HuH-7.5 (cell line): ENCODE data around the gene KLHL2.
"Not testable (repeated sequence)": the region's sequence is repeated elsewhere in the genome, so short reads cannot be mapped to it uniquely, and the experiment has no call there.

Experiments
- DNase-seq: peaks from one replicate; pipeline ENCODE4 v3.0.0; 2011; ENCODE audit warnings: low spot score

KLHL2 gene

DNA sequence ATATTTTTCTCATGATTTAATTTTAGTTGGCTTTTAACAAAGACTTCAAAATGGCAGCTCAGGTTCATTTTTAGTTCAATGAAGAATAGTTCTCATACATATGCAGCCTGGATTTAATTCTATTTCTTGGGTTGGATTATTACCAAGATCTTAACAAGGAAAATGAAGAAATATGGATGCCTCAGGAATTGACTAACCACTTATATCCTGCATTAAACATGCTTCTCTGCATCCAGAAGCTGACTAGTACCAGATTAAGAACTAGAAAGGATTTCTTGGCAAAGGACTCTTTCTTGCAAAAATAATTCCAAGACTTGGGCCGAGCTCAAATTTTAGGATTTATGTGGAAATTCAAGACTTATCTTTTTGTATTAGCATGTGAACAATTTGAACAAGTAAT is 5.6 kb upstream of the KLHL2 start:
- DNase-seq = no peak

DNA sequence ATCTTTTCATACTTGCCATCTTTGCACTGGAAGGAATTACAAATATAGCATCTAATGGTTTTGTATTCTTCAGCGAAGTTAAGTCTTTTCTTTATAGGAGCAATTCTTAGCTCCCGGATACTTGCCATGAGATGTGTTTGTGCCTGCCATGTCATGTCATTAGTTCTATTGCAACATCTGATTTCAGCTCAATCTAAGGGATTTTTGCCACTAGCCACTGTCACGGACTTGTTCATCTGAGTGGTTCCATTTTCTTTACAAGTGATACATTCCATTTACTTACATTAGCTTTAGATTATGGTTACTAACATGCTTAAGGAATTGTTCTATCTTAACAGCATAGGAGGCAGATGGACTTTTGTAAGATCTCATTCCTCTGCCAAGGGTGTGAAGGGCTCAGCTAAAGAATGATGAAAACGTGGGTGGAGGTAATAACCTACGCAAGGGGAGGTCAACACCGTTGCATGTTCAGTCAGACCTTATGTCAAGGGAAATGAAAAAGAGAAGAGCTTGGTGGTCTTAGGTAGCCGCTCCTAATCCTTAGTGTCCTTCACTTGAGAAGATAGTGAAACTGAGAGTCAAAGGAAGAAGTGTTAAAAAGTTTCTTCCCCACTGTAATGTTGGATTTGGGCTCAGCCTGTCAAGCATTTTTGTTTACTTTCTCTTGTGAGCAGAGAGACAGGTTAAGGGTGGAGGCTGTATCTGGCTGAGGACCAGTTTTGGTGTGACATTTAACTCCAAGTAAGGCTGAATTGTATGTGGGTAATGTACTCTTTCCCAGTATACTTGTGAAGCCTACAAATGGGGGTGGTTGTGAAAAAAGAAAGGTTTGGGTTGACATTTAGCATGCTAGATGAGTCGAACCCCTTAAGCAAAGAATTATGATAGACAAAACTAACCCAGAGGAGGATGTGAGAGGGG is 3.6 kb upstream of the KLHL2 start:
- DNase-seq = no peak

DNA sequence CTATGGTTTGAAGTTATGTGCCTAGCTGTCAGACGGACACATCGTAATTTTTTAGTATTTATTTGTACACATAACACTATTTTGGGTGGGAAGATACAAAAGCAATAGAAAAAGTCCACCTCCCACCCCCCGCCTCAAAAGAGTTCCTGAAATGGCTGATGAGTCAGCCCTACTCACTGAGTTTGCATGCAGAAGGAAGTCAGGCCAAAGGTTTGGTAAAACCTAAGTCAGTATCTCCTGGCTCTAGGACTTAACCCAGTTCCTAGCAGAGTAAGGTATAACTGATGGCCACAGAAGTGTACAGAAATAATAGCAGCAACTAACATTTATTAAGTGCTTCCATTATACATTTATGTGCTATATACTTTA is 2.9 kb upstream of the KLHL2 start:
- DNase-seq = no peak

DNA sequence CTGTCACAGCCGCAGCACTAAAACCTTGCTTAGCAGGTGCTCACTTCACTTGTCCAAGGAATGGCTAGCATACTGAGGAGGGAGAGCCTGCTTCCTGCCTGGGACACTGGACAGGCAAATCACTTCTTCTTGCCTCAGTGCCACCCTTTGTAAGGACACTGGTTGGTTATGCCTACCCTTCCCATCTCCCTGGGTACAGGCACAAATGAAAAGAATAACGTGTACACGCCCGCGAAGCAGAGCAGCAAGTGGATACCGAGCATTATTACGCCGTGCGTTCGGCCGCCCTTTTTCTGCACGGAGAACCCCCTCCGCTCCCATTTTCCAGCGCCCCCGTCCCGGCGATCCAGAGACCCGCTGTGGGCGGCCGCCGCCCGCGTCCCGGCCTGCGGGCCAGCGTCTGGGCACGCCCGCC is 338 bp upstream of the KLHL2 start:
- DNase-seq = peak; percentile 35

DNA sequence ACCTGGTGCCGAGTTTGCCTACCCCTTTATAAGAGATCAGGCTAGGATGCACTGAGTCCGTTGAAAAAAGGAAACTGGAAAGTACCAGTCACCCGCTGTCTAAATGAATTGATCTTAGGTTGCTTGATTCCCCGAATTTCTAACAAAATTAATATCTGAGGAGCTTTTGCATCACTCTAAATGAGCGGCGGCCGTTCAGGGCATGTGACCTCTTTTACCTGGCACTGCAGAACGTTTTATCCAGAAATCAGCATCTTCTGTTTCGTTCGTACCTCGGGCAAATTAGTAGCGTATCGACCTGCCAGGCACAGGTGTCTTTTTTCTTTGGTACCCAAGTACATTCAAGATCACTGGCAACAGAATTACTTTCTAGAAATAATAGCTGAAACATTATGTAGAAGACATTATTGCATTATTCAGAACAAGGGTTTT is 876 bp downstream of the KLHL2 start:
- DNase-seq = no peak

DNA sequence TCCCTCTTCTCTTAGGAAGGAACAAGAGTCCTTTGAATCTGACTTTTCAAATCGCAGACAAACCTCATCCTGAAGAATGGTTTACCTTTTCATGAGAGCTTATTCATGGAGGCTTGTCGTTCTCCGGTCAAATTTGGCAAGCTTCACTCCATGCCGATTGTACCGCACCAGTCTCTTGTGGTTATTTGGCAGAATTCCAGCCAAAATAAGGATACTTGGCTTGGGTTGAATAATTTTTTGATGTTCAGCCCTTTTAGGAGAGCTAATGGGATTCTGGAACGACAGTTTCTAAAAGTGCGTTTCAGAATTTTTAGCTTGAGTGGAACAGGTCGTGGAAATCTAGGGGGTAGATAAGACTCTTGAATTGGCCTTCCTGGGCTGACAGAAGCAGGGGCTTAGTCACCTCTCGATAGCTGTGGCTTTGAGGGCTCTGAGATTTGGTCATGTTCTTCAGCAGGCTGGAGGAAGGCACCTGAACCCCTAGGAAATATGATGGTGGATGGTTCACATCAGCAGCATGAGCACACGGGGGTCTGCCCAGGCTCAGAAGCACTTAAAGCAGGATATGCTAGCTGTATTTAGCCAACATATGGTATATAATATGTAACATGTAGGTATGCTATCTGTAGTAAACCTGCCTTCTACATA is 1.5 kb downstream of the KLHL2 start:
- no peak for DNase-seq

DNA sequence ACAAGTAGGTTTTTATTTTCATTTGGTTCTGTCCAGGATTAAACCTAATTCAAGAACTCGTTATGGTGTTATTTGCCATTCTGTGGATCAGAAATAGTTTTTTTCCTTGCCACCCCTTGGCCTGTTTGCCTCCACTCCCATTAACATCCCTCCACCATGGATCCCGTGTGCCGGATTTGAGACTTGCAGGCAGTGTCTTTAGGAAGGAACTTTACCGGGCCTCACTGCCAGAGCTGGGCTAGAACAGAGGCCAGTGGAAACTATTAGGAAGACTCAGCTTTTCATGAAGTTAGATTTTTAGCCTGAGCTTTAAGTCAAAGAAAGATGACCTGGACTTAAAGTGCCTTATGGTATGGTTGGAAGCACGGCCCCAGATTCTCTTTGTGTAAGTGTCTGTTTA is 2.4 kb downstream of the KLHL2 start:
- no peak for DNase-seq

DNA sequence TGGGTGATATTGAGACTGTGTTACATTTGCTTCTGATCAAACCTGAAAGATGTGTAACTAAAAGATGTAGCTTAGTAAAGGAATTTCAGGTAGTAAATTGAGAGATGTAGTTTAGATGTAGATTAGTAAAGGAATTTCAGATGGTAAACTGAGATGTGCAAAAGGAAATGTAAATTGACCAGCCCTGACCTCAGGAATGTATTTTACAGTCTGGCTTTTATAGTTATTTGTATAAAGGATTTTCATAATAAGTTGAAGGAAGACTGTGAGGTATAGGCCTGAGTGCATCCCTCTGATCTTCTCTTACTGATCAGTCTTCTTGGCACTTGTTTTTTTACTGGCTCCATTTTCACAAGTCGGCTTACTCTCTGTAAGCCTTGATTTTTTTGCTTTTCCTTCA is 3.2 kb downstream of the KLHL2 start:
- DNase-seq = no peak

DNA sequence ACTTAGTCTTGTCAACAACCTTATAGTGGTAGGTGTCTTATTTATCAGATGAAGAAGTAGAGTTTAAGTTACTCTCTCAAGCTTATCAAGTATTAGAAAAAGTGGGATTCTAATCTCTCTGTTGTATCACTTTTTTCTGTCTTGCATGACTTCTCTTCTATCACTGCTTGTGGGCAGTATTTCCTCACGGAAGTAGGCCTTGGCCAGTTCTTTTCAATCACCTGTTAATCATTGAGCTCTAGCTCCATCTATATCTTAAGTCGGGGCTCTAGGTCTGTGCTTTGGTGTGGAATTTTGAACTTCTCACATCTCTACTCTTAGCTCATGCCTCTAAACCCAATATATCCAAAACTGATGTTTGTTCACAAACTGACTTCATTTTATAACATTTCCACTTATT is 5.3 kb downstream of the KLHL2 start:
- not testable (repeated sequence) for DNase-seq

DNA sequence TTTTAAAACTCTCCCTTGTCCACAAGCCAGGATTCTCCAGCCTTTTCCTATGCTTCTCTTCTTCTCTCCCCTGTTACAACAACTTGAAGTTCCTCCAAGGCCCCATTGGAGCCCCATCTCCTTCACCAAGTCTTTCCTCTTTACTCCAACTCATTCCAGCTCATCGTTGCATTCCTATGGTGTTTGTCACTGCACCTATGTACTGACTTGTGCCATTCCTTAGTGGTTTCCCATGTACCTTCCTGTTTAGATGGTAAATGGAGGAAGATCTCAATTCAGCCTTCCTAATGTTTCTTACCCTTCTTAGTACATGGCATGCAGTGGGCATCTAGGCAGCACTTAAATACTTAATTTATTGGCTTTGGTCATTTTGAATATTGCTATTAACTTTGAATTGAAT is 6.0 kb downstream of the KLHL2 start:
- DNase-seq = not testable (repeated sequence)

DNA sequence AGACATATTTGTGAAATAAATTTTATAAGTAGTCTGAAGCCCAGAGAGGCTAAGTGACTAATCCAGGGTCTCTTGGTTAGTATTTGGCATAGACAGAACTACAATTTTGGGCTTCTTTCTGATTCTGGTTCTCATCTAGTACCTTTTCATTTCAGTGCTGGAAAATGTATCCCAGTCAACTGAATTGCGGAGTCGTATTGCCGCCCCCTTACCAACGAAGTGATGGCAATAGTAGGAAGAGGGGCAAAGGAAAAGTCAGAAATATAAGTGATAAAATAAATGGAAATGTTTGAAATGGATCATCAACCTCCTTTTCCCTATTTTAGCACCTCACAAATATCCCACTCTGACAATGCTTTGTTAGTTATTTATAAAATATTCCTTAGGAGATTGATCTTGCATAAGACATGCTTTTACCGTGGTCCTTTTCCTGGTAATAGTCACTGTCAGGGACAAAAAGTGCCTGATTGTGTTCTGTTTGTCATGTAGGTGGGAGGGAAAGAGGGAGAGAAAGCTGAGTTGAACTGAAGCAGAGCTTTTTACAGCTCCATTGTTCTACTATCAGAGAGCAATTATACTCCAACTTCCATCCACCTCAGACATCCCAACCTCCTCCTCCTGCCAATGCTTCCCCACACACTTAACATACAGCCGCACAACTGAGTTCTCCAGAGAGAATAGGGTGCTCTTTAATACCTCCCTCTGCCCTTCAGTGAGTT is 6.8 kb downstream of the KLHL2 start:
- not testable (repeated sequence) for DNase-seq

DNA sequence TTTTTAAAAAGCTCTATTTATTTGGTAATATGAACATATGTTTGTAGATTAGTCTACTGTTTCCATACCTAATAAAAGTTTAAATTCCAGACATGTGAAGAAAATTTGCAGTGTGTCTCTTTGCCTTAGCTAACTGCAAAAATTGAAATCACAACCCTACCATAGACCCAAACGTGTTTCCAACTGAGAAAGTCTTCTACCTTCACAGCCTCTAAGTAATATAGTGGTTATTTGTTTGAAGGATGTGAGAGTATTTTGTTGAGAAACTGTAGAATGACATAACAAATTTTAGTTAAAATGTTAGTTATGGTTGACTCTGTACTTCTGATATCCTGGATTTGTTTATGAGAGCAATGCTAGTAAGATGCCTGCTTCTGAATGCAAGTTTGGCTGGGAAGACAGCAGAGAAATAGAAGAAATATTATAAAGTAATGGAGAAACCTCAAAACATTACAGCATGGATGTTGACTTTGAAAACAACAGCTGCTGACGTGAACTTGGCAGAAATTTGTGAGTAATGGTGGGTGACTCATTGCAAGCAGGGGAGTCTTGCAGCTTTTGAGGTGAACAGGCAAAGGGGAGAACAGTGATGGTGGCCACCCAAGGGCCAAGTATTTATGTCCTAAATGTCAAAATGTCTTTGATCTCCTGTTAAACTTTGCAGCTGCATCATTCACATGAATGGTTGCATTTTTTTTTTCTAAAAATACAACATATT is 7.8 kb downstream of the KLHL2 start:
- DNase-seq = not testable (repeated sequence)

DNA sequence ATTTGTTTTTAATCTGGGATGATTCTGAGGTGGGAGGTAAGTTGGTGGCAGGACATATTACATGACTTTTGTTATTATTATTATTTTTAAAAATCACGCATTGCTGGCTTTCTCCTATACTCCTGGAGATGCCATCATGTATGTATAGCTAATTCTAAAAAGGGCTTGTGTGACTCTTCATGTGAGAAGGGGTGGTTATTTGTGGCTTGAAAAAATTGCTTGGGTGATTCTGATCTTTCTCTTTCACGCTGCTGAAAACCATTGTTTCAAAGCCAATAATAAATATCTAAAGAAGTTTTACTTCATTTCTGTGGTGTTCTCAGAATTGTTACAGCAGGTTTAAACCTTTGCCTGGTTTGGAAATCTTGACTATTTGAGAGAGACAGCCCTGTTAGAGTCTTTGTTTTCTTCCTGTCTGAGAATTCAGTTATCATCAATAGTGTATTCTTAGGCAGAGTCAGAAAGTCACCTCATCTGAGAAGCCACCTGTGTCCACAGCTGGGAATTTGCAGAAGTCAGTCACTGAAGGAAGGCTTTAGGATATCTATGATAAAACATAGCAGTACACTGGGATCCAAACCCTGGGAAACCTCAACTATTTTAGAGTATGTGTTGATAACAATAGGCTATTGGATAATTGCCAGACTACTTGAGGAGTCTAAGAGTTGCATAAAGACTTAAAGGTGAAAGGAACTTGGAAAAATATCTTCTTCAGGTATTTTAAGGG is 8.6 kb downstream of the KLHL2 start:
- DNase-seq = not testable (repeated sequence)

DNA sequence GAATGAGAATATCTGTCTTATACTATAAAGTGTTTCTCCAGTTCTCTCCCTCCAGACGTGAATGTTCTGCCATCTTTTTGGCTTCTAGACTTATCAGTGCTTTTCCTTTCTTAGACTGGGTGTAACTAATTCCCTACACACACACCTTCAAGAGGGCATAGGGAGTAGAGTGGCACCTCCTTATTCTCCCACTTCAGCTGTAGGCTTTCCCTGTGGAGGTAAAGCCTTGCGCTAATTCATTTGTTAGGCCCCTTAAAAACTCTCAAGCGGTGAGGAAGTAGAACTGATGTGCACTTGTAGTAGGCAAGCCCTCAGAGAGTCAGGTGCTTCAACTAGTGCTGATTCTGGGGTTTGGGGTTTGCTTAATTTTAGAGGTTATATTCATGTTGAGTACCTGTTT is 10.0 kb downstream of the KLHL2 start:
- no peak for DNase-seq

DNA sequence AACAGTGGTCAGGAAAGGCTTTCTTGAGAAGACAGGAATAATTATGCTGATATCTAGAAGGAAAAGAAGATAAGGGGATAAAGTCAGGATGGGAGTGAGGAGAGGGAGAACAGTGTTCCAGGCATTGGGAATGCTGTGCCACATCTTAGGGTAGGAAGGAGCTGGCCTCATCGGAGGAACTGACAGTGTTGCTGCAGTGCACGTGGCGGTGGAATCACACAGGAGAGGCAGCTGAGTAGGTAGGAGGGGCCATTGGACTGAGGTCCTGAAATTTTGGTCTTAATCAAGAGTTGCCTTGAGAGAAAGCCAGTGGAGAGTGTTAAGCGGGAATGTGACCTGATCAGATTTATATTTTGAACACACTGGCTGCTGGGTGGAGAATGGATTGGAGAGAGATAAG is 13.9 kb downstream of the KLHL2 start:
- DNase-seq = not testable (repeated sequence)

DNA sequence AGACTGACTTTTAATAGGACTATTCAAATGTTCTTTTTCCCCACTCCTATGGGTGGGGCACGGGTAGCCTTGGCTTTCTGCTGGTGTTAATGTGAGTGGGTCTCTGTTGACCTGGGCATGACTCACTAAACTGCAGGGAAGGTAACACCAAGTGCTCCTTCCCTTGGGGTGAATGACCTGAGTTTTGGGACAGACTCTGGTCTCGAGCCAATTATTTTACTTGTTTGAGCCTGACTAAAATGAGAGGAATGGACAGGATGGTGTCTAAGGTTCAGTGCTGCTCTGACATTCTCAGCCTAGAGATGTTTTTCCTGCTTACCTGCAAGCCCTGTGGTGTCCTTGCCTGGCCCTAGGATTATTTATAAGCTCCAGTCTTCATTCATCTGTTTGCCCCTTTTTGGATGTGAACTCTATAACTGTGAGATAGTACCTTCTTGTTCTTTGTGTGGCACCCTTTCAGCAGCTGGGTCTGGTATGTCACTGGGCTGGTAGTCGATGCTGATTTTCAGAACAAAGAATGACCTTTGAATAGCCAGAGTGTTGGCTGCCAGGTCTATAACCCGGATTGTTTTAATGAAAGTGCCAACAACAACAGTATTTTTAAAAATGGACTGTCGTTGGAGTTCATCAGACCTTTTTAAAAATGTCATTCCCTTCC is 14.8 kb downstream of the KLHL2 start:
- DNase-seq = not testable (repeated sequence)

DNA sequence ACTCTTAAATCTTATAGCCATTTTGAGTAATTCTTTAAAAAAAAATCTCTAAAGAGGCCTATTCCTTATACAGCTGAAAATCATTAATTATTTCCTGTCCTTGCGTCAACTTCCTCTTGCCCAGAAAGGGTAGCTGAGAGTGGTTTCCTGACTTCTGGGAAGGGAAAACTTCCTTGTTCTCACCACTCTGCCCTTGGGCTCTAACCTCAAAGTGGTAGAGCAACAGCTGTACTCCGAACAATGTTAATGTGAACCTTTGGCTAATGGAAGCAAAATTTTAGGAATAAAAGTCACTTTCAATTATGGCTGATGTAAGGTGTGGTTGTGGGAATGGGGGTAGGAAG is 15.3 kb downstream of the KLHL2 start:
- DNase-seq = no peak

DNA sequence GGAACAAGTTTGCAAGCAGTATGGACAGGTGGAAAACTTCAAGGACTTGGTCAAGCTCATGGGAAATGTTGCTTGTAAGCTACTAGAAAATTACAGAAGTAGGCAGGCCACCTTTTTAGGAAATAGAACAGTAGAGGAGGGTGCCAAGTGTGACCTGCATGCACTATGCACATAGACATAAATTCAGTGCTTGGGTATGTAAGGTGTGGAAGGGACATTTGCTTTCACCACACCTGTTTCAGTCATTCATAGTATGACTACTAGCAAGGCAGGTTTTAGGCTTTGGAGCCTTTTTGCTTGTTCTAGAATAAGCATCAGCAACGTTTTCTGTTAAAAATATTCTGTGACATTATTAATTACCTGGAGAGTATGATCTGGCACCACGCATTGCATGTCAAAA is 20.0 kb downstream of the KLHL2 start:
- DNase-seq = not testable (repeated sequence)

DNA sequence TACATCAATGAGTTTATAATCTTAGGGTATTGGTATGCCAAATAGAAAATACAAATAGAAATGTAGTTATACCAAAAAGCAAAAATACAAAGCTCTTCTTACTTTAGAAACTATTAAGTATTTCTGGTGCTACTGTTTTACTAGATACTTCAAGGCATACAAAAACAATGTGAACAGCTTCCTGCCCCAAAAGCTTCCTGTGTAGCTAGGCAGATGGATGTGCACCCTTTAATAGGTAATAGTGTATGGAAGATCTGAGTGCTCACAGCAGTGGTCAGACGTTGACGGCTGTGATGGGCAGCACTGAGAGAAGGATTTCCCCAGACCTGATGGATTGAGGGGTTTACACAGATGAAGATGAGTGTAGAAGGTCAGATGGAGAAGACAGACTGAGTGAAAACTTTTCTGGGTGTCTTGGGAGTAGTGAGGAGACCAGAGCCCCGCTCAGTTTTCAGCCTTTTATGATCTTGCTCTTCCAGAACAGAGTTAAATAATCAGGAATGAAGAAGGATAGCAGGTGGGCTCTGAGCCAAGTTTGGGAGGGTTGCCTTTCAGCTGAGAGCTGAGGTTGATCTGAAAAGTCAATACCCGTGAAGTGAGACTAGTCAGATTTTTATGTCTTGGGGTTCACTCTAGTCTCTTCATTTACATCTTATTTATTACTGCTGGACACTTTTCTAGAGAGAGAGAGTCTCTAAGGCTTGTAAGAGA is 22.3 kb downstream of the KLHL2 start:
- not testable (repeated sequence) for DNase-seq
